Measurements from ENCODE around the gene TXLNG. TPM values are rescaled to one million over a fixed set of nuclear protein-coding genes. Genes with fewer than 3 reads are reported as not detected.

Gene TXLNG
- total and polyA plus RNA-seq, 2 of the 13 experiments (the other 11 are each of a cell fraction or from before 2014, with no cell fraction given): 13.1 to 15.5 TPM

GRCh38 chrX:16745659-16746058 is 40.6 kb upstream of the TXLNG start (continued):
- TF ChIP-seq HDAC1 (CRISPR knock-in tag; IDR thresholded peaks at IDR 0.05) (0 out of 2 replicates have a peak, but pooled peaks have one; percentile 45), KMT2A (CRISPR knock-in tag; IDR thresholded peaks at IDR 0.05) (no peak), NR2F2 (IDR thresholded peaks at IDR 0.05; ENCODE audit: borderline replicate concordance, low read depth) (0 out of 2 replicates have a peak, but pooled peaks have one; percentile 22), HNF4G (IDR thresholded peaks at IDR 0.05; ENCODE audit: borderline replicate concordance, low read depth, low read length) (no peak), HNF4G (CRISPR knock-in tag; IDR thresholded peaks at IDR 0.05; ENCODE audit: borderline replicate concordance, low read depth) (no peak), PCBP2 (optimal IDR thresholded peaks at IDR 0.05; ENCODE audit: low read depth, low read length, poor library complexity, severe bottlenecking) (no peak), BCL6 (CRISPR knock-in tag; IDR thresholded peaks at IDR 0.05) (peak; percentile 75), ZNF670 (CRISPR knock-in tag; IDR thresholded peaks at IDR 0.05; ENCODE audit: borderline replicate concordance) (no peak), ZNF784 (CRISPR knock-in tag; IDR thresholded peaks at IDR 0.05; ENCODE audit: borderline replicate concordance) (no peak), FOXK1 (CRISPR knock-in tag; IDR thresholded peaks at IDR 0.05; ENCODE audit: borderline replicate concordance, low read depth) (peak; percentile 33; the same call in 1 of the 2 replicates), ARID5B (CRISPR knock-in tag; IDR thresholded peaks at IDR 0.05) (peak; percentile 86), ZNF740 (CRISPR knock-in tag; IDR thresholded peaks at IDR 0.05) (no peak), POLR2AphosphoS2 (IDR thresholded peaks at IDR 0.05; ENCODE audit: low read depth, low read length) (no peak)
- TF ChIP-seq, protein P1, sequence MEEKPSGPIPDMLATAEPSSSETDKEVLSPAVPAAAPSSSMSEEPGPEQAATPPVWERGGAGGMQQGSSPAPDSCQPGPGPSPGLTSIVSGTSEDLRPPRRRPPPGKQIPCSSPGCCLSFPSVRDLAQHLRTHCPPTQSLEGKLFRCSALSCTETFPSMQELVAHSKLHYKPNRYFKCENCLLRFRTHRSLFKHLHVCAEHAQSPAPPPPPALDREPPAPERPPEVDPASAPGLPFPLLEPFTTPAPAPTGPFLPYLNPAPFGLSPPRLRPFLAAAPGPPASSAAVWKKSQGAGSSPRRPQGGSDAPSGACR (CRISPR knock-in tag; IDR thresholded peaks at IDR 0.05): no peak
- TF ChIP-seq, protein P2, sequence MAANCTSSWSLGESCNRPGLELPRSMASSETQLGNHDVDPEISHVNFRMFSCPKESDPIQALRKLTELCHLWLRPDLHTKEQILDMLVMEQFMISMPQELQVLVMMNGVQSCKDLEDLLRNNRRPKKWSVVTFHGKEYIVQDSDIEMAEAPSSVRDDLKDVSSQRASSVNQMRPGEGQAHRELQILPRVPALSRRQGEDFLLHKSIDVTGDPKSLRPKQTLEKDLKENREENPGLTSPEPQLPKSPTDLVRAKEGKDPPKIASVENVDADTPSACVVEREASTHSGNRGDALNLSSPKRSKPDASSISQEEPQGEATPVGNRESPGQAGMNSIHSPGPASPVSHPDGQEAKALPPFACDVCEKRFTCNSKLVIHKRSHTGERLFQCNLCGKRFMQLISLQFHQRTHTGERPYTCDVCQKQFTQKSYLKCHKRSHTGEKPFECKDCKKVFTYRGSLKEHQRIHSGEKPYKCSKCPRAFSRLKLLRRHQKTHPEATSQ (CRISPR knock-in tag; IDR thresholded peaks at IDR 0.05; ENCODE audit: borderline replicate concordance): no peak
